Right ventricle myocardium inferior (tissue), 1 donor: ENCODE data around the gene GOSR2. TPM values are rescaled to one million over a fixed set of nuclear protein-coding genes. Genes with fewer than 3 reads are reported as not detected.
"Not testable (repeated sequence)": the region's sequence is repeated elsewhere in the genome, so short reads cannot be mapped to it uniquely, and the experiment has no call there.

Source experiments
- ATAC-seq: fragments of 200-7000 bp; cut with Tn5 transposase; one replicate; pipeline ENCODE4 v1.9.1; 2020; ENCODE audit warnings: mild to moderate bottlenecking, moderate library complexity
- DNase-seq: peaks from one replicate; pipeline ENCODE4 v3.0.0; 2021; ENCODE audit errors: missing footprints
- intact Hi-C: fragments of 100-400 bp; cut with DNase I; formaldehyde crosslinking; loops from one replicate; pipeline ENCODE4 v1.11.0; 2022
- total RNA-seq: library from RNA; stranded (reverse); fragmentation: NEBNext Ultra II Directional; extraction: Animal tissue kit (Norgen Biotek cat#: 25700); gene quantifications from one replicate; pipeline ENCODE4 v1.2.1, GENCODE V29; 2021
- donor health status: DM: no; HTN: yes; CAD: no; lungs with severe emphysema.

Gene GOSR2
- total RNA-seq, 1 donor from 2014 or later: 35.2 TPM

DNA sequence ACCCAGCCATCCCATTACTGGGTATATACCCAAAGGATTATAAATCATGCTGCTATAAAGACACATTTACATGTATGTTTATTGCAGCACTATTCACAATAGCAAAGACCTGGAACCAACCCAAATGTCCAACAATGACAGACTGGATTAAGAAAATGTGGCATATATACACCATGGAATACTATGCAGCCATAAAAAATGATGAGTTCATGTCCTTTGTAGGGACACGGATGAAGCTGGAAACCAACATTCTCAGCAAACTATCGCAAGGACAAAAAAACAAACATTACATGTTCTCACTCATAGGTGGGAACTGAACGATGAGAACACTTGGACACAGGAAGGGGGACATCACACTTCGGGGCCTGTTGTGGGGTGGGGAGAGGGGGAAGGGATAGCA lies 998 bp upstream of the GOSR2 start:
- ATAC-seq, intact Hi-C loops: not testable (repeated sequence)

DNA sequence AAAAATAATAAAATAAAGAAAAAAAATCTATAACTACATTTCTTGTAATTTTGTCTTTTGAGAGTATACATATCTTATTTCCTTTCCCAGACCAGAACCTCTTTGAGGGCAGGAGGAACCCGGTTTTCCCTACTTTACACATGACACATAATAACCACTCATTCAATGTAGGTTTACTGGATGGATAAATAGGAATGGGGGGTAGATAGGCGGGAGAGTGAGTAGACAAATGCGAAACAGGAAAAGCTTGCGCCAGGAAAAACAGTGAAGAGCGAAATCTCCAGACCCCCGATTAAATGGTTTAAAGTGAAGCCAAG lies 515 bp upstream of the GOSR2 start:
- DNase-seq (no peak), ATAC-seq (peak; percentile 6)
- intact Hi-C loops: no loop called here

More for the DNA sequence above, 998 bp upstream of the GOSR2 start:
- DNase-seq: not testable (repeated sequence)

DNA sequence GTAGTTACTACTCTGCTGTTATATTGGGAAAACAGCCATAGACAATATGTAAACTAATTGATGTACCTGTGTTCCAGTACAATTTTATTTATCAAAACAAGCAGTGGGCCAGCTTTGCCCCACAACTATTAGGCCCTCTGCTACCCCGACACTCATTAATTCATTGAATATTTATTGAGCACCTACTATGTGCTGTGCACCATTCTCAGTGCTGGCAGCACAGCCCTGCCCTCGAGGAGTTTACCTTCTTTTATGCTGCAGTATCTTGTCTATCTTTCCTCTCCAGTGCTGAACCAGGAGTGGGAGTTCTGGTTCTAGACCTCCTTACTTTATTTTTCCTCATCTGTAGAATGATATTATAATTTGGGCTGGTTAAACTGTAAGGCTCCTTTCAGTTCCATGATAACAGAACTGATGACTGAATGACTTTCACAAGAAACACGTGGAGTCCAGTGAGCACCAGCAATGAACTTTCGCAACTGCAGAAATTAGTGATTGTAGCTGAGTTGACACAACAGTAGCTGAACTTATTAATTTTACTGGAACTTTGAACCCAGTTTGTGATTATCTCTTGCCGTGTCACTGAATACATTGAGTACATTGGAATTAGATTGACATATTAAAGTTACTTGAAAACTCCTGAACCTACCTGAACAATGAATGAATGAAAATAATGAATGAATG lies 2.4 kb downstream of the GOSR2 start:
- DNase-seq (no peak), ATAC-seq (no peak)
- intact Hi-C loops: no loop called here

DNA sequence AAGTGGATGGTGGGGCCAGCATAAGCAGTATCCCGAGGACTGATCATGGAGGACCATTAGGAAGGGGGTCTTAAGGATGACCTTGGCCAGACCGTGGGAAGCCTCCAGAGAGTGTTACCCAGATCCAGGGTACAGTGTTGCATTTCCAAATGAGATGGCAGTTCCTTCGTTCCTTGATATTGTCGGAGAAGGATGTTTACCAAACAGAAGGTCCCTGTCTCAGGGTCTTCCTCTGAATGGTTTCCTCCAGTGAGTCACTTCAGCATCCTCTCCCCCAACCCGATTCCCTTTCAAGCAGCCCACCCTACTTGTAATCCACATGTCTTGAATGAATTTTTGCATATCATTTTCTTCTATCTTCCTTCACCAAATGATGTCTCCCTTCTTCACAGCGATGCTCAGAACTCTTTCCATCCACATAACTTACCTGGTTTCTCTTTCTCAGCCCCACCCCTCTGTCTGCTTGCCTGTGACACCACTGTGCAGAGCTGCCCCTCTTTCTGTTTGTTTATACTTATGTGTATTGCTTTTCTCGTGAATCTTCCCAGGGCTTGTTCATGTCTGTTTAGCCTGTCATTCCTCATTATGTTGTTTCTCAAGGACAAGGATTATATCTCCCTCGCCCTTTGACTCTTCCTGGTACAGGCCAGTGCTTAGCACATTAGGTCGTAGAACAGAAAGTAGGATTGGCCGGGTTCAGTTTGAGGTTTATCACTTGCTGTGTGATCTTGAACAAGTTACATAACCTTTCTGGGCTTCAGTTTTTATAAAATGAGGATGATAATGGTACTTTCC lies 5.7 kb downstream of the GOSR2 start:
- ATAC-seq: no peak
- no peak for DNase-seq
- intact Hi-C loops: no loop called here

DNA sequence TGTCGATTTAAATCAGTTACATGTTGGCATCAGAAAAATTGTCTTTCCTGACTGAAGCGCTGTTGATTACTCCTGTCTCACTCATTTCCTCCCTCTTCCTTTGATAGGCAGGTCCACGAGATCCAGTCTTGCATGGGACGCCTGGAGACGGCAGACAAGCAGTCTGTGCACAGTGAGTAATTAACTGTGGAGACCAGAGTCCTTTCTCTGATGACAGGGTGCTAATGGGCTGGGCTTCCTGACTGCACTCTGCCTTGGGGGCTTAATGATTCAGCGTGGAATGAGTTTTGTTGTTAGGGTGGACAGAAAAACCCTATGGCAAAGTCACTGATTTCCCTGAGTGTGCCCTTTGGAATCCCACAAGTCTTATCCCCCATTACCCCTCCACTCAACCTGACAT lies 6.5 kb downstream of the GOSR2 start:
- ATAC-seq: no peak
- intact Hi-C loops: no loop called here

DNA sequence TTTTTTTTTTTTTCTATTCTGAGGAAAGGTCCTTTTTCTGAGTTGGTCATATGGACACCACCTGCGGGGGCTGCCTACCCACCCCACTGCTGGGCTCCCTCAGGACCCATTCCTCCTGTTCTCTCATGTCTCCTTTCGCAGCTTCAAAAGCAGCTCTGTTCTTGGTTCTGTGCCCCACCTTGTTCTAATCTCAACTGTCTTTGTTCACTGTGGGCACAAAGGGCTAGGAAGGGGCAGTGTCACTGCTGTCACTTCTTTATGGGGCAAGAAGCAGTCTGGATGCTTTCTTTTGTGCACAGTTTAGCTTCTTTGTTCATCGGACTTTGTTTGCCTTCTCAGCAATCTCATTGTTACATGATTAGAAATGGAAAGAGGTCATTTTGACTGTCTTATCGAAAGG lies 7.1 kb downstream of the GOSR2 start:
- DNase-seq: no peak
- no peak for ATAC-seq
- intact Hi-C loops: no loop called here

More for the DNA sequence above, 6.5 kb downstream of the GOSR2 start:
- no peak for DNase-seq

DNA sequence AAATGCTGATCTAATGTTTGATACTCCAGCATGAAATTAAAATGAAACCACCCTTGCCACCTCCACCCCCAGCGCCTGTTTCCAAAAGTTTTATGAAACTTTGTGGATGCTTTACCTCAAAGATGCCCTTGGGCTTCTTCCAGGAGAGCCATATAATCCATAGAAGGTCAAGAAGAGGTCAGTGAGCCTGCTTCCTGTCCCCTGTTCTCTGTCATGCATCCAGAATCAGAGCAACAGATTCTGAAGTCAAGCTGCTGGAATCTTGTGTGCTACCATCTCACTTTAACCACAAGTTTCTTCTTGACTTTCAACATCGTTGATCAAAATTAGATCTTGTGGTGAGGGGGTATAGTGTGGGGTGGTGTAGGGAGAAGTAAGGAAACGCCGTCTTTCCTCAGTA lies 8.6 kb downstream of the GOSR2 start:
- intact Hi-C loops: no loop called here
- no peak for ATAC-seq
- DNase-seq: no peak

DNA sequence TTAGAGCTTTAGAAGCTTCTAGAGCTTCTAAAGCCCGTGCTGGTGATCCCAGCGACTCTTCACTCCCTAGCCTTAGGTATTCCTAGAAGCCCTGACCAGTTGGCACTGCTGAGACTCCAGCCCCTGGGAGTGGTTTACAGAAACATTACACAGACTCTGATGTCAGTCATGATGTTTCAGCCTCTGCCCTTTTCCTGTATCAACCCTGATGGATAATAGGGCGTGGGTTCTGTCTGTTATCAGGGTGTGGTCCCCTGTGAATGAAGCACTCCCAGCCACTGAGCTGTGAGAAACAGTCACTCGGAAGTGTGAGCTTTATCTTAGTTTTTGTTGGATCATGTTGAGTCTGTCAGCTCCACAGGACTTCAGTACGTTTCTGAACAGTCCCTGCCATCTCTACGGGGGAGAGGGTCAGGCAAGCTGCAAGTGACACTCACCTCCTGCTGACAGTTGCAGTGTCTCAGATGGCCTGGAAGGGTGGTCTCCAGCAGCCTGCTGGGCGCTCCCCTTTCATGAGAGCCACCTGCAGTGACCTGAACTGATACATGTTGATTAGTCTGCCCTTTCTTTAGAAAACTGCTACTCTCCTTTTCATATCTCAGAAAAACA lies 12.8 kb downstream of the GOSR2 start:
- ATAC-seq: peak; percentile 42
- DNase-seq: no peak
- intact Hi-C loops: no loop called here

DNA sequence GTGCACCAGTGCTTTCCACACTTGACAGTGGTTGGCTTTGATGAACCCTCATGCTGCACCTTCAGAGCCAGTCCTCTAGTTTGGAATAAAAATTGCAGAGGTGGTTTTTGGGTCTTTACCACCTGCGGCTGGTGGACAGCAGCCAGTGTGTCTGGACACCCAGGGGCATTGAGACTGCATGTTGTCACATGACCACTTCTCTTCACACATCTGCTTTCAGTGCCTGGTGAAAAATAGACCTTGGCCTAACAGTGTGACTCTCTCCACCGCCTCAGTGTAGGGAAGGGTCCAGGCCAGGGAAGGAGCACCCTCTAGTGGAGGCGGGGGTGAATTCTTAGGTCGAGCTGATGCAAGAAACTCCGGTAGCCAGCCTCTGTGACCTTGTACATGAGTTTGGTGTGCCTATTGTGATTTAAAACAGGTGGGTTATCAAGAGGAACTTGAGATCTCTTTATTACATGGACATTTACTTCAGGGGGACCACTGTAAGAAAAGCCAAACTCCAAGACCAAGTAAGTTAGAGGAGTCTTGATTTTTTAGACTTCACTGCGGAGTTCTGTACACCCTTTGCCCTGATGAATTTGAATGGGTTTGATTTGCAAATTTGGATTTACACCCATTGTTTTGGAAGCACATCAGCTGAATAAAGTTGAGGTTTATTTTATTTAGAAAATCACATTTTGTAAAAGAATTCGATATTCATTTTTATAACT lies 17.9 kb downstream of the GOSR2 start:
- peak; percentile 81 for DNase-seq
- intact Hi-C loops: loop anchor here (1.0 to 2.0 kb wide), 2 partner anchors 60 to 98 kb away; no protein-coding TSS in a partner anchor
- ATAC-seq: peak; percentile 73

DNA sequence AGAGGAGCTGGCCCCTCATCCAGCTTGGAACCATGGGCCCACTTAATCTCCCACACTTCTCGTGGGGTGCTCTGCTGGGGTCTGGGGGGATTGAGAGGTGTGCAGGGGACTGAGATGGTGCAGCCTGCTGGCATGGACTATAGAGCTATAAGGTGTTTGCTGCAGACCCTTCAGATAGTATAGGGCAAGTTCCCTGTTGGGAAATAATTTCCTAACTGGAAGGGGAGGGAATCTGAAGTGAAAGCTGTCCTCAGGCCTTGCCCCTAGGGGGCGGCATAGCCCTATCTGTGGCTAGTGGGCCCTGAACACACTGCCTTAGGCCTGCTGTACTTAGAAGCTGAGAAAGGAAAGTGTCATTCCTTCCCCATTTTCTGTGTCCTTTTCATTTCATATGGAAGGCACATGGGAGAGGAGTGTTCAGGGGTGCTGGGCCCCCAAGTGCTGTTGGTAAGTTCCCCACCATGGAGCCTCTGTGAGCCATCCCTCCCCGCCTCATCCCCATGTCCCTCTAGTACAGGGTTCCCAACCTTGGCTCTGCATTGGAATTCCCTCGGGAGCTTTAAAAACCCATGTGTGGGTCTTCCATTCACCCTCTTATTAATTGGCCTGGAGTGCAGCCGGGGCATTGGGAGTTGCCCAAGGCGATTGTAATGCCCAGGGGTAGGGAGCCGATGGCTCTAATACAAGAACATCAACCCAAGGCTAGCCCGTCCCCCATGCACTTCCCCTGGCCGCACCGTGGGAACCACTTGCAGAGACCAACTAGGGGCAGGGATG lies 19.7 kb downstream of the GOSR2 start:
- DNase-seq: peak; percentile 77
- intact Hi-C loops: no loop called here
- ATAC-seq: peak; percentile 75

DNA sequence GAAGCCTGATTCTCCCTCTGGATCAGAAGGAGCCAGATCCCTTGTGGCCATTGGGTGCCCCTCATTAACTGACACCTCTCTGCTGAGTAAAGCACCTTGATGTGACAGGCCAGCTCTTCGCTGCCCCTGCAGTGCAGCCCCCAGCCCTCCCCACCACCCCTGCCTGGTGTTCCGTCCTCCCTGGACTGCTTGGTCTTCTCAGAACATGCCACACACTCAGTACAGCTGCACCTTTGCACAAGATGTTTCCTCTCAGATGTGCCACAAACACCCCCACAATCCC lies 20.2 kb downstream of the GOSR2 start:
- ATAC-seq (peak; percentile 2), DNase-seq (no peak)
- intact Hi-C loops: no loop called here

DNA sequence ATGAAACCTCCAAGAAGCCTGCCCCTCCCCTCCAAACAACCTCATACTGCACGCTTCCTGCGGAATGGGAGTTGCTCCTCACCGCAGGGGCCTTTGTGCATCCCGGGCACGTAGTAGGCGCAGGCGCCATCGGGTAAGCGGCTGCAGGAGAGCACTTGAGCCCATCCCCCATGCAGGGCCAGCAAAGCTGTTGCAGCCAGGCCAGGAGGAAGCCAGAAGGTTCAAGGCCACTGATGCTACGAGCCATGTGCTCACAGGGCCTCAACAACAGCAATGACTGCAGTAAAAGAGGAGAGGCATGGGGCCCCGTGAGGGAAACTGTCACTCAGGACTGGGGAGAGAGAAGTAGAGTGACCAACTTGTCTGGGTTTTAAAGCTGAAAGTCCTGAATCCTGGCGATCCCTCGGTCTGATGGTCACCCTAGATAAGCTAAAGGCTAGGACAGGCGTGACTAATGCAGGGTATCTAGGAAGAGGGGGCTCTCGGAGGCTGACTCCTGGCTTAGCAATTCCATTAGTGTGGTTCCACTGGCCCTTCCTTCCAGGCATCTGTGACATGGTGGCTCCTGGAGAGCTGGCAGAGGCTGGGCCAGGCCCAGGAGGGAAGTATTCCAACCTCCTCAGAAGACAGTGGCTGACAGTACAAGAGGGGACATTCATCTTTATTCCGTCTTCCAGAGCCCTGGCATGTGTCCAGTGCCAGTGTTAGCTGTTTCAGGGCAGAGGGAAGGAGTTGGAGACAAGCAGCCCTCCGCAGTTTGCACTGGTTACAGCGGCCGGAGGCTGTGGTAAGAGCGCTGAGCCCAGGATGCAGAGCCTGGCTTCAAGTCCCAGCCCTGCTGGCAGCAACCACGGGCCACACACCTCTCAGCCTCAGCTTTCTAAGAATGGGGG lies 20.8 kb downstream of the GOSR2 start:
- intact Hi-C loops: no loop called here

DNA sequence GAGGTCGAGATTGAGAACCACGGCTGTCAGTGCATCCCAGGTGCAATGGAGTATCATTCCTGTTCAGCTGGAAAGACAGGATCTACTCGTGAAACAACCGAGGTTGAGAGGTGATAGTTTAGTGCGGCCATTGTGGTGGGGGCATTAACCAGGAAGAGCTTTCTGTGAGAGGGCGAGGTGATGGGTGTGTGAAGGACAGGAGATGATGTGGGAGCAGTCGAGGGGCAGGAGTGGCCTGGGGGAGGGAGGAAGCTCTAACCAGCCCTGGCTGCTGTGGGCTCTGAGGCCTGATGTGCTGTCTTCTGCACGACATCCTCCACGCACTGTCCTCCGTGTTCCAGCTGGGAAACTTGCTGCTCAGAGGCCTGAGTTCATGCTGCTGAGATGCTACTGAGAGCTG lies 22.0 kb downstream of the GOSR2 start:
- DNase-seq (no peak), ATAC-seq (no peak)
- intact Hi-C loops: no loop called here

More for the DNA sequence above, 20.8 kb downstream of the GOSR2 start:
- no peak for DNase-seq
- ATAC-seq: peak; percentile 6

DNA sequence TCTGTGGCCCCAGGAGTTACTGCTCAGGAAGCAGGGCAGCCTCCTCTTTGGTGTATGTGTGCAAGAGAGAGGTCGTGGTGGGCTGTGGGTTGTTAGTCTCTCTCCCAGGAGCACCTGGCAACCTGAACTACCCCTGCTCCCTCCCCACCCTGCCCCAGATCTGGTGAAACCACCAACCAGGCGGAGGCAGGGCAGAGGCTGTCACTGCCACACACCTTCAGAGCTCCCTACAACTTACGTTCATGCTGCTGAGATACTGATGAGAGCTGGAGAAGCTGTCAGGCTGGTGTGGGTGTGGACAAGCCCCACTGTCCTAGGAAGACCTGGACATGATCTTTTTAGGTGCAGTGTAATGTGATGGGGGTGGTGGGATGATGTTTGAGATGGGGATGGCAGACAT lies 24.3 kb downstream of the GOSR2 start:
- DNase-seq (no peak), ATAC-seq (no peak)
- intact Hi-C loops: no loop called here

DNA sequence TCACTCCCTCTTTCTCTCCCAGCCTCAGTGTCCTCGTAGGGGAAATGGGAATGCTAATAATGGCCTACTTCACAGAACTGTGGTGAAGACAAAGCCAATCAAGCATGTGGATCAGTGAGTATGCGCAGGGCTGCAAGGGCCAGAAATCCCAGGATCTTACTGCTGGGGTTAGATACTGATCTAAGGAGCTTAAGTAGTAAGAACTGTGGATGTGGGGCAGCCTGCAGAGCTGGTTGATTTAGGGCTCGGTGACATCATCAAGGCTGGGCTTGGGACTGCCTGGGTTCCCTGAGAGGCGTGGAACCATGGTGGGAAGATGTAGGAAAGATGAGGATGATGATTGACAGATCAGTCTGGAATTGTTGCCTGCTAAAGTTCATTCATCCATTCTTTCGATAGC lies 25.6 kb downstream of the GOSR2 start:
- intact Hi-C loops: no loop called here
- DNase-seq: no peak
- ATAC-seq: no peak

DNA sequence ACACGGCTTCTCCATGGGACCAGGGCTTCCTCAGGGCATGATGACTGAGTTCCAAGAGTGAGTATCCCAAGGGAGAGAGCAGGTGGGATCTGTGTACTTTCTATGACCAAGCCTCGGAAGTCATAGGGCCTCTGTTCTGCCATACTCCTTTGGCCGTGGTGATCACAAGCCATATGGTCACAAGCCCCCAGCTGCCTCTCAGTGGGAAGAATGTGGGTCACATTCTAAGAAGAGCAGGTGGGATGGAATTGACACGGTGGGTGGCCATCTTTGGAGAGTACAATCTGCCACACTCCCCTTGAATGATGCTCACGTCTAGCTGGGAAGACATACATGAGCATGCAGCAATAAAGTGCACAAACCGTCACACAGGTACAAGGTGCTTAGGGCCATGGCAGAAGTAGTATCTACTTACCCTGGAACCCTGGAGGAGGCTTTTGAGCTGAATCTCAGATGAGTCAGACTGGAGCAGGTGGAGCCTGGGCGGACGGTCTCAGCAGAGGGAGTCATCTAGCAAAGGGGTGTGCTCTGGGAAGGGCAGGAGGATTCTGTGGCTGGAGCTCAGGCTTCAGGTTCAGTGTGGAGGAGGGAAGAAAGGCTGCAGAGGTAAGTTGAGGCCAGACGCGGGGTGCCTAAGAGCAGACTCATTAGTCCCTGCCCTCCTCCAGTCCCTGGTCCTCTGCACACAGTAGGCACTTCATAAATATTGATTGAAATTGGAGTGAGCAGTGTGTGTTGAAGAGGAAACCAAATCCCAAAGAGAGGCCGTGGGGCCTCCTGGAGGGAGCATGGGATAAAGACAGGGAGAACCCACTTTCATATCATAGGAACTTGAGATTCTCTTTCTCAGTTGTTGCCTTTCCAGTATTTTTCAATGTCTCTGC lies 26.6 kb downstream of the GOSR2 start:
- intact Hi-C loops: no loop called here
- DNase-seq: no peak

DNA sequence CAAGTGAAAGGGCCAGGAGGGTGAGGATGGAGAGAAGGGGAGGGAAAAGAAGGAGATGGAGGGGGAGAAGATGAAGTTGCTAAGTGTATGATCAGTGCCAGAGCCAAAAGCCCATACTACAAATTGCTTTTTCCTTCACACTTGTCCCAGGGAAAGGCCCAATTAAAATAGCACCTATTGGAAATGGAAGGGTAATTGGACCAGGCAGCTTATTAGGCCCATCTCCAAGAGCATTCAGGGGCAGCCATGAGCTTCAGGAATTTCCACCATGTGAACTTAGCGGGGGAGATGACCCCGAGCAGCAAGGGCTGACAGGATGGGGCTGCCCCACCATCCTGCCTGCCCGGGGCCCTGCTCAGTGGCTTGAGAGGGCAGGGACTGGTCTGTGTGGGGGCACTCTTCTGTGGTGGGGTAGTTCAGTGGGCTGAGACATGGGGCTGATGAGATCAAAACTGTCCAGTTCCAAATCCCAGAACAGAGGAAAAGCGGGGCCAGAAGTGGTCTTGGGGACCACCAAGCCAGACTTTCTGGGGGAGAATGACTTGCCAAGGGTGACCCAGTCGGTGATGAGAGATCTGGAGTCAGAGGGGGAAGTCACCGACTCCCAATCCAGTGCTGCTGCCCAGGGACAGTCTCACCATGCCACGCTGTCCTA lies 27.5 kb downstream of the GOSR2 start:
- intact Hi-C loops: no loop called here
- ATAC-seq (no peak), DNase-seq (no peak)

More for the DNA sequence above, 26.6 kb downstream of the GOSR2 start:
- ATAC-seq: no peak
